K562 (cell line): ENCODE results near the gene ANXA1. TPM values are rescaled to one million over a fixed set of nuclear protein-coding genes. Genes with fewer than 3 reads are reported as not detected.

Experiments used
- ATAC-seq: fragments of 200-7000 bp; cut with Tn5 transposase; 3 replicates; pipeline ENCODE4 v1.9.1; 2020; ENCODE audit warnings: moderate library complexity
- BruUV-seq: library from RNA; stranded (reverse); fragments of 400-500 nt; replicated peaks from 2 replicates; lab custom pipeline; 2021; lab: Mats Ljungman, UMichigan
- CTCF ChIA-PET: fragments of 300-600 bp; formaldehyde crosslinking; extraction: SDS; loops from one replicate; lab custom pipeline; 2021; ENCODE audit warnings: low intra/inter-chr PET ratio; lab: Yijun Ruan, JAX
- POLR2A ChIA-PET: fragments of 300-600, 350-650 bp; sonication (Branson Sonifier 250); formaldehyde crosslinking; extraction: SDS; loops from one replicate; lab custom pipeline; 2021; ENCODE audit warnings: antibody characterized with exemption, inconsistent platforms; lab: Yijun Ruan, JAX
- DNase-seq, 4 experiments: peaks; one replicate each; pipeline versions ENCODE4 v3.0.0 to v3.0.0-alpha.2; 2011 to 2018; ENCODE audit warnings: low spot score in 3 of 4, mixed read lengths in 3 of 4; ENCODE audit errors: extremely low read depth in 1 of 4
- FAIRE-seq: peaks from 2 replicates; lab custom pipeline; 2011; peaks lifted over from hg19 to GRCh38; lab: Jason Lieb, UNC
- H2AFZ ChIP-seq: 2 replicates; pipeline ENCODE4 v1.6.0; 2011; ENCODE audit warnings: low read depth, low read length, control low read depth, inconsistent platforms
- H3K27ac ChIP-seq: fragments of 200-600 bp; 3 replicates; pipeline ENCODE4 v1.8.0; 2011; ENCODE audit warnings: low read depth, mild to moderate bottlenecking, control low read depth, inconsistent platforms, low read length, moderate library complexity, mixed read lengths; ENCODE audit errors: extremely low read depth
- H3K27me3 ChIP-seq, 2 experiments: fragments of 300-600 bp in 1 of 2; 2 replicates in 1 of 2; 3 replicates in 1 of 2; pipeline versions ENCODE4 v1.6.0 to v1.8.0; 2011; ENCODE audit warnings: inconsistent platforms in 2 of 2, low read length in 2 of 2, mild to moderate bottlenecking in 1 of 2, mixed read lengths in 1 of 2, moderate library complexity in 1 of 2; ENCODE audit not compliant: control insufficient read depth in 2 of 2, insufficient read depth in 2 of 2
- H3K36me3 ChIP-seq: fragments of 300-600 bp; 3 replicates; pipeline ENCODE4 v1.8.0; 2011; ENCODE audit warnings: mild to moderate bottlenecking, low read length, inconsistent platforms; ENCODE audit not compliant: control insufficient read depth, insufficient read depth
- H3K4me1 ChIP-seq, 2 experiments: fragments of 200-600 bp in 1 of 2; replicated peaks in 1 of 2; 2 replicates in 1 of 2; 3 replicates in 1 of 2; pipeline versions ENCODE4 v1.5.1 to v1.8.0; 2011; ENCODE audit warnings: inconsistent platforms in 2 of 2, low read length in 2 of 2, mild to moderate bottlenecking in 1 of 2, mixed read lengths in 1 of 2, moderate library complexity in 1 of 2; ENCODE audit not compliant: control insufficient read depth in 2 of 2, insufficient read depth in 2 of 2
- H3K4me2 ChIP-seq: 2 replicates; pipeline ENCODE4 v1.6.1; 2011; ENCODE audit warnings: low read length, control low read depth, inconsistent platforms, mixed read lengths; ENCODE audit not compliant: insufficient read depth
- H3K4me3 ChIP-seq: fragments of 200-600 bp; sonication (generic), shearing (Covaris generic); 2 replicates; pipeline ENCODE4 v1.5.1; 2016; ENCODE audit warnings: control low read depth, inconsistent platforms
- H3K79me2 ChIP-seq: fragments of 200-600 bp; 3 replicates; pipeline ENCODE4 v1.8.0; 2011; ENCODE audit warnings: low read length, inconsistent platforms; ENCODE audit not compliant: control insufficient read depth, insufficient read depth
- H3K9ac ChIP-seq, 2 experiments: 2 replicates each; pipeline versions ENCODE4 v1.6.0 to v1.6.1; 2011; ENCODE audit warnings: low read depth in 2 of 2, low read length in 2 of 2, control low read depth in 1 of 2, inconsistent platforms in 1 of 2, mild to moderate bottlenecking in 1 of 2, mixed read lengths in 1 of 2; ENCODE audit not compliant: insufficient read depth in 1 of 2
- H3K9me1 ChIP-seq: one replicate; pipeline ENCODE4 v1.6.0; 2011; ENCODE audit warnings: inconsistent platforms, mild to moderate bottlenecking, low read length, moderate library complexity; ENCODE audit not compliant: control insufficient read depth, insufficient read depth
- H3K9me3 ChIP-seq: replicated peaks from 2 replicates; pipeline ENCODE4 v1.5.1; 2011; ENCODE audit warnings: low read depth, low read length, inconsistent platforms; ENCODE audit not compliant: control insufficient read depth, insufficient read depth
- H4K20me1 ChIP-seq: replicated peaks from 2 replicates; pipeline ENCODE4 v1.6.1; 2011; ENCODE audit warnings: low read length, inconsistent platforms, mixed read lengths; ENCODE audit not compliant: control insufficient read depth, insufficient read depth
- LEF1 ChIP-seq: fragments of 450-650 bp; IDR thresholded peaks from 2 replicates; pipeline ENCODE4 v1.6.1; 2016; ENCODE audit warnings: mild to moderate bottlenecking
- MTA3 ChIP-seq: fragments of 450-650 bp; formaldehyde crosslinking; IDR thresholded peaks from 2 replicates; pipeline ENCODE4 v1.6.1; 2017; ENCODE audit warnings: mild to moderate bottlenecking, borderline replicate concordance
- ZNF23 ChIP-seq: fragments of 250-450 bp; sonication (Bioruptor Pico); IDR thresholded peaks from 2 replicates; pipeline ENCODE4 v1.4.0; 2020; ENCODE audit warnings: mild to moderate bottlenecking
- WGBS: fragments of 100-300 bp; shearing (Covaris generic); methylation state at CpG from one replicate; pipeline ENCODE4 v1.1.6; 2016; ENCODE audit warnings: low coverage, mixed read lengths; ENCODE audit not compliant: insufficient coverage; ENCODE audit errors: missing lambda C conversion rate; 5-methylcytosine and 5-hydroxymethylcytosine counted together
- in situ Hi-C: fragments of 300-500 bp; cut with MboI; formaldehyde crosslinking; loops from 4 replicates; pipeline ENCODE4 v1.15.0; 2018; ENCODE audit warnings: inconsistent platforms, mixed read lengths
- intact Hi-C: fragments of 100-400 bp; cut with micrococcal nuclease; formaldehyde crosslinking; loops from 2 replicates; pipeline ENCODE4 v1.14.2; 2022
- polyA plus RNA-seq, 8 experiments: library from polyadenylated mRNA; depleted of rRNA in 4 of 8; stranded (reverse) in 5 of 8; unstranded in 3 of 8; fragments of >200 nt; fragmentation: Nextera tagmentation in 2 of 8; fragmentation: Illumina TruSeq in 1 of 8; extraction: Ambion mirVana in 2 of 8; extraction: Trizol in 1 of 8; gene quantifications; 2 replicates each; pipeline versions ENCODE4 v1.2.1 to v1.2.3, GENCODE V29; 2011 to 2014; ENCODE audit warnings: inconsistent platforms in 1 of 8, missing spikeins in 1 of 8
- total RNA-seq, 7 experiments: library from RNA; depleted of rRNA in 6 of 7; stranded (reverse); fragments of >200 nt in 6 of 7; fragmentation: Illumina TruSeq in 2 of 7; extraction: Trizol in 2 of 7; gene quantifications; 2 replicates each; pipeline versions ENCODE4 v1.2.1 to v1.2.3, GENCODE V29; 2011 to 2021; ENCODE audit warnings: low replicate concordance in 1 of 7
- TF ChIP-seq, protein P1 (sequence below): fragments of 250-450 bp; sonication (Bioruptor Pico); IDR thresholded peaks from 2 replicates; pipeline ENCODE4 v1.8.0; 2022; ENCODE audit warnings: inconsistent platforms
- TF ChIP-seq, protein P2 (sequence below): sonication (generic); formaldehyde crosslinking; IDR thresholded peaks from 2 replicates; pipeline ENCODE4 v1.8.1; 2023; ENCODE audit warnings: mild to moderate bottlenecking, missing genetic modification reagents
- TF ChIP-seq, protein P3 (sequence below): fragments of 250-450 bp; sonication (Bioruptor Pico); IDR thresholded peaks from 2 replicates; pipeline ENCODE4 v1.9.0; 2021; ENCODE audit warnings: mild to moderate bottlenecking, inconsistent platforms

Gene ANXA1
- total and polyA plus RNA-seq, 9 of the 15 experiments (the other 6 are each of a cell fraction or from before 2014, with no cell fraction given), result 406 to 1,298 (median 620) TPM

DNA sequence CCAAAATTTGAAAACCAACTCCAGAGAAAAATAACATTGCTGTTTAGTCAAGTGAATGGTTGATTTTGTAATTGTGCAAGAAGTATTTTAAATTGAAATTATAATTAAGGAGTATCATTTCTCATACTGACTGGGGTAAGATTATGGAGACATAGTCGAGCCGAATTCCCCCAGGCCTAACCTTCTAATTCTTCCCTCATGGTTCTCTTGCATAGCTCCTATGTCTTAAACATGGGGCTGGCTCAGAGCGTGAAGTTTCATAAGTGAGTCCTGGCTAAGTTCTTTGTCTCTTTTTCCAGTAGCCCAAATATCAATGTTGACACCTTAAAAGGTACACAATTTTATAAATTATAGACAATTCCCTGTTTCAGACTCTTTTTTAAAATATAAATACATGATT is 46.7 kb upstream of the ANXA1 start:
- H3K27ac ChIP-seq, result no peak overlapping the region
- intact Hi-C loops, result no loop called here
- TF ChIP-seq MTA3, result no peak
- TF ChIP-seq, protein P1, sequence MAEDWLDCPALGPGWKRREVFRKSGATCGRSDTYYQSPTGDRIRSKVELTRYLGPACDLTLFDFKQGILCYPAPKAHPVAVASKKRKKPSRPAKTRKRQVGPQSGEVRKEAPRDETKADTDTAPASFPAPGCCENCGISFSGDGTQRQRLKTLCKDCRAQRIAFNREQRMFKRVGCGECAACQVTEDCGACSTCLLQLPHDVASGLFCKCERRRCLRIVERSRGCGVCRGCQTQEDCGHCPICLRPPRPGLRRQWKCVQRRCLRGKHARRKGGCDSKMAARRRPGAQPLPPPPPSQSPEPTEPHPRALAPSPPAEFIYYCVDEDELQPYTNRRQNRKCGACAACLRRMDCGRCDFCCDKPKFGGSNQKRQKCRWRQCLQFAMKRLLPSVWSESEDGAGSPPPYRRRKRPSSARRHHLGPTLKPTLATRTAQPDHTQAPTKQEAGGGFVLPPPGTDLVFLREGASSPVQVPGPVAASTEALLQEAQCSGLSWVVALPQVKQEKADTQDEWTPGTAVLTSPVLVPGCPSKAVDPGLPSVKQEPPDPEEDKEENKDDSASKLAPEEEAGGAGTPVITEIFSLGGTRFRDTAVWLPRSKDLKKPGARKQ (CRISPR knock-in tag), result no peak
- TF ChIP-seq LEF1, result no peak
- TF ChIP-seq, protein P2, sequence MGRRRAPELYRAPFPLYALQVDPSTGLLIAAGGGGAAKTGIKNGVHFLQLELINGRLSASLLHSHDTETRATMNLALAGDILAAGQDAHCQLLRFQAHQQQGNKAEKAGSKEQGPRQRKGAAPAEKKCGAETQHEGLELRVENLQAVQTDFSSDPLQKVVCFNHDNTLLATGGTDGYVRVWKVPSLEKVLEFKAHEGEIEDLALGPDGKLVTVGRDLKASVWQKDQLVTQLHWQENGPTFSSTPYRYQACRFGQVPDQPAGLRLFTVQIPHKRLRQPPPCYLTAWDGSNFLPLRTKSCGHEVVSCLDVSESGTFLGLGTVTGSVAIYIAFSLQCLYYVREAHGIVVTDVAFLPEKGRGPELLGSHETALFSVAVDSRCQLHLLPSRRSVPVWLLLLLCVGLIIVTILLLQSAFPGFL (CRISPR knock-in tag), result no peak
- no peak for TF ChIP-seq ZNF23
- TF ChIP-seq, protein P3, sequence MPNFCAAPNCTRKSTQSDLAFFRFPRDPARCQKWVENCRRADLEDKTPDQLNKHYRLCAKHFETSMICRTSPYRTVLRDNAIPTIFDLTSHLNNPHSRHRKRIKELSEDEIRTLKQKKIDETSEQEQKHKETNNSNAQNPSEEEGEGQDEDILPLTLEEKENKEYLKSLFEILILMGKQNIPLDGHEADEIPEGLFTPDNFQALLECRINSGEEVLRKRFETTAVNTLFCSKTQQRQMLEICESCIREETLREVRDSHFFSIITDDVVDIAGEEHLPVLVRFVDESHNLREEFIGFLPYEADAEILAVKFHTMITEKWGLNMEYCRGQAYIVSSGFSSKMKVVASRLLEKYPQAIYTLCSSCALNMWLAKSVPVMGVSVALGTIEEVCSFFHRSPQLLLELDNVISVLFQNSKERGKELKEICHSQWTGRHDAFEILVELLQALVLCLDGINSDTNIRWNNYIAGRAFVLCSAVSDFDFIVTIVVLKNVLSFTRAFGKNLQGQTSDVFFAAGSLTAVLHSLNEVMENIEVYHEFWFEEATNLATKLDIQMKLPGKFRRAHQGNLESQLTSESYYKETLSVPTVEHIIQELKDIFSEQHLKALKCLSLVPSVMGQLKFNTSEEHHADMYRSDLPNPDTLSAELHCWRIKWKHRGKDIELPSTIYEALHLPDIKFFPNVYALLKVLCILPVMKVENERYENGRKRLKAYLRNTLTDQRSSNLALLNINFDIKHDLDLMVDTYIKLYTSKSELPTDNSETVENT (CRISPR knock-in tag), result no peak
- TF ChIP-seq, all 486 proteins: peak for 0
- BruUV-seq, result no TSS peak
- Histone ChIP-seq H3K27me3 (no peaks in the 10 kb centered on the region), H2AFZ (no peak overlapping the region), H4K20me1 (no peaks in the 10 kb centered on the region), H3K9me3 (no peaks in the 10 kb centered on the region), H3K9ac (no peak overlapping the region), H3K9me1 (no peaks in the 10 kb centered on the region), H3K4me3 (no peak overlapping the region), H3K79me2 (no peaks in the 10 kb centered on the region), H3K4me2 (no peak overlapping the region), H3K36me3 (no peaks in the 10 kb centered on the region), H3K4me1 (no peaks in the 10 kb centered on the region)
- FAIRE-seq (no peak), ATAC-seq (no peak), DNase-seq (no peak)
- WGBS, result 86% methylated on average over 3 of the region's 3 CpGs
- in situ Hi-C loops, result loop anchor here (5.0 kb wide), 1 partner anchor 72 kb away; no protein-coding TSS in a partner anchor
- ChIA-PET POLR2A (no interaction called here), CTCF (no interaction called here)
